GM23338 (cell line): Measurements from ENCODE around the gene MKKS. TPM values are rescaled to one million over a fixed set of nuclear protein-coding genes. Genes with fewer than 3 reads are reported as not detected.

Source experiments
- ATAC-seq: fragments of 200-7000 bp; cut with Tn5 transposase; 3 replicates; pipeline ENCODE4 v1.9.1; 2020
- DNase-seq: peaks from one replicate; pipeline ENCODE4 v3.0.0-alpha.2; 2015; ENCODE audit warnings: low spot score
- H2AFZ ChIP-seq: fragments of 200-600 bp; sonication (generic); 2 replicates; pipeline ENCODE4 v1.8.0; 2016; ENCODE audit warnings: antibody characterized with exemption, mild to moderate bottlenecking, moderate library complexity
- H3F3A ChIP-seq: fragments of 200-600 bp; sonication (generic); replicated peaks from 2 replicates; pipeline ENCODE4 v1.8.0; 2017; ENCODE audit warnings: antibody characterized with exemption, mixed run types, low read depth
- H3K27ac ChIP-seq: fragments of 200-600 bp; sonication (generic); 2 replicates; pipeline ENCODE4 v1.6.1; 2016; ENCODE audit warnings: low read depth
- H3K27me3 ChIP-seq: fragments of 200-600 bp; sonication (generic); 2 replicates; pipeline ENCODE4 v1.8.0; 2016; ENCODE audit warnings: mild to moderate bottlenecking, mixed run types, moderate library complexity; ENCODE audit not compliant: insufficient read depth
- H3K36me3 ChIP-seq: fragments of 200-600 bp; sonication (generic); 2 replicates; pipeline ENCODE4 v1.8.0; 2016; ENCODE audit warnings: mild to moderate bottlenecking; ENCODE audit not compliant: insufficient read depth
- H3K4me1 ChIP-seq: fragments of 200-600 bp; sonication (generic); 2 replicates; pipeline ENCODE4 v1.8.0; 2016; ENCODE audit warnings: mild to moderate bottlenecking, moderate library complexity; ENCODE audit not compliant: insufficient read depth
- H3K4me2 ChIP-seq: fragments of 200-600 bp; sonication (generic); 2 replicates; pipeline ENCODE4 v1.7.1; 2017; ENCODE audit warnings: mixed run types
- H3K4me3 ChIP-seq: fragments of 200-600 bp; sonication (generic); 2 replicates; pipeline ENCODE4 v1.6.1; 2016; ENCODE audit warnings: mixed run types
- H3K79me2 ChIP-seq: fragments of 200-600 bp; sonication (generic); replicated peaks from 2 replicates; pipeline ENCODE4 v1.8.0; 2017; ENCODE audit warnings: mild to moderate bottlenecking; ENCODE audit not compliant: insufficient read depth
- H3K9me2 ChIP-seq: fragments of 200-600 bp; sonication (generic); 2 replicates; pipeline ENCODE4 v1.8.0; 2017; ENCODE audit not compliant: insufficient read depth
- H4K20me1 ChIP-seq: fragments of 200-600 bp; sonication (generic); replicated peaks from 2 replicates; pipeline ENCODE4 v1.8.0; 2017; ENCODE audit warnings: mild to moderate bottlenecking; ENCODE audit not compliant: insufficient read depth
- H3K27ac Mint-ChIP-seq: 2 replicates; pipeline ENCODE4 v1.8.0; 2020; ENCODE audit warnings: inconsistent platforms, mild to moderate bottlenecking, moderate library complexity, mixed read lengths
- H3K27me3 Mint-ChIP-seq: 3 replicates; pipeline ENCODE4 v1.8.0; 2022; ENCODE audit warnings: low read depth, mild to moderate bottlenecking, moderate library complexity, mixed read lengths, inconsistent platforms; ENCODE audit not compliant: insufficient read depth, poor library complexity
- H3K36me3 Mint-ChIP-seq: 3 replicates; pipeline ENCODE4 v1.8.0; 2021; ENCODE audit warnings: low read depth, mild to moderate bottlenecking, inconsistent platforms, moderate library complexity, mixed read lengths
- H3K4me1 Mint-ChIP-seq: 3 replicates; pipeline ENCODE4 v1.8.0; 2020; ENCODE audit warnings: mild to moderate bottlenecking, inconsistent platforms, mixed read lengths
- H3K4me3 Mint-ChIP-seq: 3 replicates; pipeline ENCODE4 v1.8.0; 2021; ENCODE audit warnings: moderate library complexity, mild to moderate bottlenecking, inconsistent platforms, mixed read lengths
- H3K9me3 Mint-ChIP-seq: 3 replicates; pipeline ENCODE4 v1.8.0; 2020; ENCODE audit warnings: moderate library complexity, mild to moderate bottlenecking, inconsistent platforms, mixed read lengths
- CREB1 ChIP-seq: fragments of 250-450 bp; sonication (Bioruptor Pico); IDR thresholded peaks from 2 replicates; pipeline ENCODE4 v1.5.0; 2020; ENCODE audit warnings: low read depth, mild to moderate bottlenecking, moderate library complexity
- EZH2 ChIP-seq: fragments of 200-600 bp; sonication (generic); IDR thresholded peaks from one replicate; pipeline ENCODE4 v1.8.0; 2017; ENCODE audit warnings: antibody characterized with exemption, mild to moderate bottlenecking, low read depth; ENCODE audit not compliant: unreplicated experiment
- EZH2phosphoT487 ChIP-seq: fragments of 200-600 bp; sonication (generic); IDR thresholded peaks from one replicate; pipeline ENCODE4 v1.8.1; 2018; ENCODE audit warnings: antibody characterized with exemption; ENCODE audit not compliant: unreplicated experiment
- JUNB ChIP-seq: IDR thresholded peaks from one replicate; pipeline ENCODE4 v1.6.1; 2016; ENCODE audit warnings: antibody characterized with exemption; ENCODE audit not compliant: unreplicated experiment
- NANOG ChIP-seq: IDR thresholded peaks from 2 replicates; pipeline ENCODE4 v1.6.1; 2016; ENCODE audit warnings: antibody characterized with exemption, borderline replicate concordance
- POLR2AphosphoS5 ChIP-seq: IDR thresholded peaks from 2 replicates; pipeline ENCODE4 v1.6.1; 2016; ENCODE audit warnings: antibody characterized with exemption, low read depth
- STAT1 ChIP-seq: IDR thresholded peaks from one replicate; pipeline ENCODE4 v1.6.1; 2016; ENCODE audit warnings: antibody characterized with exemption; ENCODE audit not compliant: unreplicated experiment
- ZNF114 ChIP-seq: fragments of 250-450 bp; sonication (Bioruptor Pico); IDR thresholded peaks from 2 replicates; pipeline ENCODE4 v1.5.0; 2020; ENCODE audit warnings: mild to moderate bottlenecking, moderate library complexity
- ZNF331 ChIP-seq: fragments of 250-450 bp; sonication (Bioruptor Pico); IDR thresholded peaks from 2 replicates; pipeline ENCODE4 v1.5.0; 2020; ENCODE audit warnings: low read depth, mild to moderate bottlenecking, moderate library complexity
- polyA plus RNA-seq: library from polyadenylated mRNA; unstranded; fragments of >200 nt; fragmentation: Nextera tagmentation; extraction: Ambion mirVana; gene quantifications from 2 replicates; pipeline ENCODE4 v1.2.1, GENCODE V29; 2016
- total RNA-seq: library from RNA; depleted of rRNA; stranded (reverse); fragments of >200 nt; shearing (Covaris generic); gene quantifications from 2 replicates; pipeline ENCODE4 v1.2.3, GENCODE V29; 2014
- TF ChIP-seq, protein P1 (sequence below), 2 experiments: fragments of 200-600 bp in 1 of 2; sonication (generic) in 1 of 2; conservative IDR thresholded peaks; 2 replicates each; pipeline versions ENCODE4 v1.5.1 to v1.6.1; 2016 to 2017; ENCODE audit warnings: antibody characterized with exemption in 2 of 2, low read depth in 2 of 2, mild to moderate bottlenecking in 2 of 2, moderate library complexity in 1 of 2

The MKKS gene
- total and polyA plus RNA-seq, 2 experiments from 2014 or later, result 13.4 to 16.7 TPM

DNA sequence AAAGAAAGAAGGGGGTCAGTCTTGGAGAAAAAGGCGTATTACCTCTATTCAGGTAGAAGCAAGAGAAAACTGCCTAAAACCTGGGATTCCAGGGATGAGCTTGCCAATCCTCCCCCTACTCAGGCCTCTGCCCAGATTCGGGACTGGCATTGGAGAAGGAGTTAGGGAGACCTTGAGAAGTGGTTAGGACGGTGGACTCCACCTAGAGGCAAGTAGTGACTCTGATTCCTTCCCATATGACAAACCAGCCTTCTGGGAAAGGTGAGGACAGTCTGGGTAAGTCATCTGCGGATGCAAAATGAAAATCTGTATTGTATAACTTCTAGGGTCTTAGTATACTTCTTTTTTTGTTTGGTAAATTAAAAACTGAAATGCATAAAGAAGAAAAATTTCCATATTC lies 44.9 kb upstream of the MKKS start:
- Histone ChIP-seq H3K9me2 (0 out of 2 replicates have a peak, but pooled peaks cover 5% of the 10 kb centered on the region), H3K4me3 (no peak overlapping the region), H3K27me3 (no peaks in the 10 kb centered on the region), H3K4me1 (peaks cover 13% of the 10 kb centered on the region), H3K79me2 (peaks cover 9% of the 10 kb centered on the region; the same call in 1 of the 2 replicates), H3K27ac (no peak overlapping the region), H4K20me1 (no peaks in the 10 kb centered on the region; the same call in 1 of the 2 replicates), H3K4me2 (no peak overlapping the region), H2AFZ (no peak overlapping the region), H3K36me3 (no peaks in the 10 kb centered on the region), H3F3A (no peaks in the 10 kb centered on the region)
- Mint-ChIP-seq H3K36me3 (no peaks in the 10 kb centered on the region), H3K27ac (no peak overlapping the region), H3K4me3 (no peak overlapping the region), H3K4me1 (peaks cover 24% of the 10 kb centered on the region), H3K9me3 (no peaks in the 10 kb centered on the region), H3K27me3 (peaks cover 5% of the 10 kb centered on the region)
- ATAC-seq (peak; percentile 54), DNase-seq (no peak)
- TF ChIP-seq, protein P1, sequence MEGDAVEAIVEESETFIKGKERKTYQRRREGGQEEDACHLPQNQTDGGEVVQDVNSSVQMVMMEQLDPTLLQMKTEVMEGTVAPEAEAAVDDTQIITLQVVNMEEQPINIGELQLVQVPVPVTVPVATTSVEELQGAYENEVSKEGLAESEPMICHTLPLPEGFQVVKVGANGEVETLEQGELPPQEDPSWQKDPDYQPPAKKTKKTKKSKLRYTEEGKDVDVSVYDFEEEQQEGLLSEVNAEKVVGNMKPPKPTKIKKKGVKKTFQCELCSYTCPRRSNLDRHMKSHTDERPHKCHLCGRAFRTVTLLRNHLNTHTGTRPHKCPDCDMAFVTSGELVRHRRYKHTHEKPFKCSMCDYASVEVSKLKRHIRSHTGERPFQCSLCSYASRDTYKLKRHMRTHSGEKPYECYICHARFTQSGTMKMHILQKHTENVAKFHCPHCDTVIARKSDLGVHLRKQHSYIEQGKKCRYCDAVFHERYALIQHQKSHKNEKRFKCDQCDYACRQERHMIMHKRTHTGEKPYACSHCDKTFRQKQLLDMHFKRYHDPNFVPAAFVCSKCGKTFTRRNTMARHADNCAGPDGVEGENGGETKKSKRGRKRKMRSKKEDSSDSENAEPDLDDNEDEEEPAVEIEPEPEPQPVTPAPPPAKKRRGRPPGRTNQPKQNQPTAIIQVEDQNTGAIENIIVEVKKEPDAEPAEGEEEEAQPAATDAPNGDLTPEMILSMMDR (conservative IDR thresholded peaks at IDR 0.05; ENCODE audit: low read depth in 2 of 2), result peak; percentile 25 to 47; a peak in 2 of 4 replicates
- TF ChIP-seq EZH2phosphoT487, result no peak
- no peak for TF ChIP-seq POLR2AphosphoS5
- no peak for TF ChIP-seq CREB1 (CRISPR knock-in tag)

GRCh38 chr20:10478205-10478604 lies 44.2 kb upstream of the MKKS start:
- DNase-seq (no peak), ATAC-seq (no peak)
- Histone ChIP-seq H3K27ac (no peak overlapping the region), H3K36me3 (no peaks in the 10 kb centered on the region), H3K4me3 (no peak overlapping the region), H3K4me2 (no peak overlapping the region), H3K4me1 (peaks cover 15% of the 10 kb centered on the region), H3K9me2 (0 out of 2 replicates have a peak, but pooled peaks cover 5% of the 10 kb centered on the region), H3K79me2 (peaks cover 16% of the 10 kb centered on the region), H2AFZ (no peak overlapping the region), H3F3A (no peaks in the 10 kb centered on the region), H3K27me3 (no peaks in the 10 kb centered on the region), H4K20me1 (no peaks in the 10 kb centered on the region; the same call in 1 of the 2 replicates)
- Mint-ChIP-seq H3K27me3 (peaks cover 5% of the 10 kb centered on the region), H3K36me3 (no peaks in the 10 kb centered on the region), H3K9me3 (no peaks in the 10 kb centered on the region), H3K4me1 (peaks cover 24% of the 10 kb centered on the region), H3K4me3 (no peak overlapping the region), H3K27ac (no peak overlapping the region; the same call in 1 of the 2 replicates)
- TF ChIP-seq EZH2phosphoT487 (no peak), NANOG (no peak), JUNB (no peak), EZH2 (no peak), ZNF331 (CRISPR knock-in tag) (no peak), ZNF114 (CRISPR knock-in tag) (no peak), STAT1 (no peak), CREB1 (CRISPR knock-in tag) (no peak)
